A549 (cell line): Measurements from ENCODE around the gene RPTOR. TPM values are rescaled to one million over a fixed set of nuclear protein-coding genes. Genes with fewer than 3 reads are reported as not detected.

Source experiments
- ATAC-seq, 2 experiments: fragments of 200-7000 bp in 1 of 2; fragments of >200 bp in 1 of 2; cut with Nextera tagmentation in 1 of 2; cut with Tn5 transposase in 1 of 2; 3 replicates each; pipeline versions ENCODE4 v1.8.0 to v1.9.1; 2018 to 2020; ENCODE audit warnings: mild to moderate bottlenecking in 1 of 2, moderate library complexity in 1 of 2
- CTCF ChIA-PET: fragments of 300-600 bp; sonication (Branson Sonifier 250); formaldehyde crosslinking; extraction: SDS; loops from one replicate; lab custom pipeline; 2021; ENCODE audit warnings: antibody characterized with exemption, inconsistent platforms; lab: Yijun Ruan, JAX
- POLR2A ChIA-PET: fragments of 350-600 bp; formaldehyde crosslinking; extraction: SDS; loops from one replicate; lab custom pipeline; 2021; ENCODE audit warnings: antibody characterized with exemption, inconsistent platforms; lab: Yijun Ruan, JAX
- DNase-seq, 2 experiments: peaks; one replicate each; pipeline versions ENCODE4 v3.0.0 to v3.0.0-alpha.2; 2011 to 2016; ENCODE audit warnings: low read depth in 1 of 2, low spot score in 1 of 2
- FAIRE-seq: peaks from 2 replicates; lab custom pipeline; 2011; peaks lifted over from hg19 to GRCh38; lab: Jason Lieb, UNC
- H3K27ac ChIP-seq, 2 experiments: fragments of >200 bp; sonication (Bioruptor Twin); formaldehyde crosslinking; 3 replicates each; pipeline ENCODE4 v1.5.1; 2016 to 2017
- H3K4me1 ChIP-seq: fragments of >200 bp; sonication (Bioruptor Twin); formaldehyde crosslinking; 3 replicates; pipeline ENCODE4 v1.6.1; 2016
- H3K4me2 ChIP-seq: fragments of >200 bp; sonication (Bioruptor Twin); formaldehyde crosslinking; 3 replicates; pipeline ENCODE4 v1.6.1; 2016
- H3K4me3 ChIP-seq: fragments of >200 bp; sonication (Bioruptor Twin); formaldehyde crosslinking; 3 replicates; pipeline ENCODE4 v1.5.1; 2016
- H3K9me3 ChIP-seq: fragments of >200 bp; sonication (Bioruptor Twin); formaldehyde crosslinking; 3 replicates; pipeline ENCODE4 v1.6.1; 2016
- ATOH8 ChIP-seq: fragments of 250-450 bp; sonication (Bioruptor Pico); IDR thresholded peaks from 2 replicates; pipeline ENCODE4 v1.5.0; 2020; ENCODE audit warnings: low read depth, mild to moderate bottlenecking, moderate library complexity
- BCL3 ChIP-seq: fragments of >200 bp; sonication (Bioruptor Twin); formaldehyde crosslinking; IDR thresholded peaks from 3 replicates; pipeline ENCODE4 v1.6.1; 2016
- BHLHE40 ChIP-seq: IDR thresholded peaks from 2 replicates; pipeline ENCODE4 v1.6.1; 2012; ENCODE audit warnings: low read depth, low read length, inconsistent platforms
- CBX8 ChIP-seq: fragments of 200-600 bp; sonication (generic); IDR thresholded peaks from 2 replicates; pipeline ENCODE4 v1.6.1; 2016
- CEBPB ChIP-seq, 2 experiments: fragments of >200 bp in 1 of 2; sonication (Bioruptor Twin) in 1 of 2; formaldehyde crosslinking in 1 of 2; IDR thresholded peaks; 2 replicates each; pipeline ENCODE4 v1.6.1; 2012 to 2016
- EHF ChIP-seq: fragments of 250-450 bp; sonication (Bioruptor Pico); IDR thresholded peaks from 2 replicates; pipeline ENCODE4 v1.5.0; 2020; ENCODE audit warnings: mild to moderate bottlenecking
- ELK1 ChIP-seq: fragments of 150-350 bp; IDR thresholded peaks from 2 replicates; pipeline ENCODE4 v1.6.1; 2014; ENCODE audit warnings: low read depth, mild to moderate bottlenecking, low read length
- ESRRA ChIP-seq: fragments of 150-350 bp; IDR thresholded peaks from 2 replicates; pipeline ENCODE4 v1.6.1; 2014; ENCODE audit warnings: mild to moderate bottlenecking, low read length, borderline replicate concordance
- FOSB ChIP-seq: fragments of 250-450 bp; sonication (Bioruptor Pico); IDR thresholded peaks from 2 replicates; pipeline ENCODE4 v1.5.0; 2020; ENCODE audit warnings: mild to moderate bottlenecking, moderate library complexity
- FOSL2 ChIP-seq, 2 experiments: fragments of 450-650 bp in 1 of 2; fragments of >200 bp in 1 of 2; sonication (Bioruptor Twin) in 1 of 2; formaldehyde crosslinking; IDR thresholded peaks; 2 replicates each; pipeline versions ENCODE4 v1.5.0 to v1.6.1; 2016 to 2020; ENCODE audit warnings: mild to moderate bottlenecking in 1 of 2, moderate library complexity in 1 of 2
- FOXS1 ChIP-seq: fragments of 250-450 bp; sonication (Bioruptor Pico); IDR thresholded peaks from 2 replicates; pipeline ENCODE4 v1.5.0; 2020; ENCODE audit warnings: mild to moderate bottlenecking, moderate library complexity
- HEYL ChIP-seq: fragments of 250-450 bp; sonication (Bioruptor Pico); IDR thresholded peaks from 2 replicates; pipeline ENCODE4 v1.8.0; 2021; ENCODE audit warnings: mild to moderate bottlenecking, moderate library complexity
- HOXB13 ChIP-seq: fragments of 250-450 bp; sonication (Bioruptor Pico); IDR thresholded peaks from 2 replicates; pipeline ENCODE4 v1.5.0; 2020; ENCODE audit warnings: low read depth, mild to moderate bottlenecking, moderate library complexity
- HOXB5 ChIP-seq: fragments of 250-450 bp; sonication (Bioruptor Pico); IDR thresholded peaks from 2 replicates; pipeline ENCODE4 v1.5.0; 2020; ENCODE audit warnings: mild to moderate bottlenecking, moderate library complexity
- JUNB ChIP-seq: fragments of >200 bp; sonication (Bioruptor Twin); formaldehyde crosslinking; IDR thresholded peaks from 2 replicates; pipeline ENCODE4 v1.6.1; 2016
- KDM5A ChIP-seq: fragments of 200-600 bp; sonication (generic); IDR thresholded peaks from 2 replicates; pipeline ENCODE4 v1.6.1; 2016; ENCODE audit warnings: antibody characterized with exemption, mild to moderate bottlenecking
- MAFK ChIP-seq: fragments of 450-650 bp; IDR thresholded peaks from 2 replicates; pipeline ENCODE4 v1.6.1; 2014; ENCODE audit not compliant: partially characterized antibody
- PBX3 ChIP-seq: IDR thresholded peaks from 2 replicates; pipeline ENCODE4 v1.6.1; 2012
- PHF8 ChIP-seq: fragments of 200-600 bp; sonication (generic); IDR thresholded peaks from 2 replicates; pipeline ENCODE4 v1.6.1; 2016; ENCODE audit warnings: low read depth, mild to moderate bottlenecking, antibody characterized with exemption, moderate library complexity, borderline replicate concordance
- POLR2AphosphoS2 ChIP-seq: conservative IDR thresholded peaks from 2 replicates; pipeline ENCODE4 v1.6.1; 2012; ENCODE audit warnings: low read length, improper control_type of control experiment, inconsistent platforms
- ZNF302 ChIP-seq: fragments of 250-450 bp; sonication (Bioruptor Pico); IDR thresholded peaks from 2 replicates; pipeline ENCODE4 v1.9.0; 2021; ENCODE audit warnings: inconsistent platforms, mild to moderate bottlenecking, moderate library complexity
- WGBS: methylation state at CpG from one replicate; pipeline ENCODE4 v1.1.6; 2017; ENCODE audit errors: missing lambda C conversion rate; 5-methylcytosine and 5-hydroxymethylcytosine counted together
- polyA plus RNA-seq, 4 experiments: library from polyadenylated mRNA; depleted of rRNA in 3 of 4; stranded (reverse); fragments of >200 nt; fragmentation: RNase III in 1 of 4; extraction: RNeasy Plus Mini Kit Qiagen cat#74134 plus additional on column Dnase treatment in 1 of 4; gene quantifications; 2 replicates in 3 of 4; 3 replicates in 1 of 4; pipeline ENCODE4 v1.2.3, GENCODE V29; 2011 to 2017
- TF ChIP-seq, protein P1 (sequence below): fragments of >200 bp; sonication (Bioruptor Twin); formaldehyde crosslinking; IDR thresholded peaks from 3 replicates; pipeline ENCODE4 v1.5.1; 2016
- TF ChIP-seq, protein P2 (sequence below): IDR thresholded peaks from 2 replicates; pipeline ENCODE4 v1.6.1; 2012; ENCODE audit warnings: low read depth, borderline replicate concordance
- TF ChIP-seq, protein P3 (sequence below): IDR thresholded peaks from 2 replicates; pipeline ENCODE4 v1.6.1; 2012

RPTOR gene
- polyA plus RNA-seq, 2 of the 4 experiments (the other 2 are of a cell fraction) = 10.8 to 27.1 TPM

DNA sequence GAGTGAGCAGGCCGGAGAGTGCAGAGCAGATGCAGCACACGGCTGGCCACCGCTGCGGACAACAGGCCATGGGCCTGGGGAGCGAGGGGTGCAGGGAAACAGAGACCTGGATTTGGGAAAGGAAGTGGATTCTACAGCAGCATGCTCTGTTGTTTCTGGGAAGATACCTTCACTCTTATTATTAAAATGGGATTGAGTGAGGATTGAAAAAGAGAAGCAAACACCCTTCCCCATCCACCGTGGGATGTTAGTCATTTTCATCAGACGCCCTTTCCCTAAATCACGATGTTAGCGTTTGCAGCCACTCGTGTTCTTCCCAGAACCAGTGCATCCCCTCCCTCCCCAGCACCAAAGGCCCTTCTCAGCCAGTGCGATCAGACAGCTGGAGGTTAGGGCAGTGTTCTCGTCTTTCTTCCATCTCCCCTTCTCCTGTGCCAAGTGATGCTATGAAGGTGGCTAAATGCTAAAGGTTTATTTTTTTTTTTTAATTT is 250.5 kb downstream of the RPTOR start:
- ATAC-seq = no peak
- Histone ChIP-seq H3K4me2 (no peak overlapping the region), H3K27ac (no peak overlapping the region; a peak in 1 of 6 replicates), H3K4me1 (peaks cover 42% of the 10 kb centered on the region), H3K9me3 (no peaks in the 10 kb centered on the region), H3K4me3 (no peak overlapping the region)
- ChIA-PET POLR2A (no interaction called here), CTCF (interaction anchor here (1.2 to 1.6 kb wide), 2 partner anchors 24 to 38 kb away, joined by 3 read pairs; no protein-coding TSS in a partner anchor)
- DNase-seq = no peak
- FAIRE-seq = no peak
- TF ChIP-seq POLR2AphosphoS2 (no peak), CBX8 (no peak), HOXB5 (no peak), BCL3 (no peak), ZNF302 (CRISPR knock-in tag) (no peak), HOXB13 (CRISPR knock-in tag) (no peak), PHF8 (no peak), ATOH8 (CRISPR knock-in tag) (no peak), FOSB (no peak), ESRRA (no peak), ELK1 (no peak), BHLHE40 (no peak), HEYL (no peak), JUNB (no peak), FOSL2 (IDR thresholded peaks at IDR 0.05) (no peak), FOSL2 (CRISPR knock-in tag; IDR thresholded peaks at IDR 0.05) (no peak), CEBPB (IDR thresholded peaks at IDR 0.05) (no peak)
- TF ChIP-seq, protein P1, sequence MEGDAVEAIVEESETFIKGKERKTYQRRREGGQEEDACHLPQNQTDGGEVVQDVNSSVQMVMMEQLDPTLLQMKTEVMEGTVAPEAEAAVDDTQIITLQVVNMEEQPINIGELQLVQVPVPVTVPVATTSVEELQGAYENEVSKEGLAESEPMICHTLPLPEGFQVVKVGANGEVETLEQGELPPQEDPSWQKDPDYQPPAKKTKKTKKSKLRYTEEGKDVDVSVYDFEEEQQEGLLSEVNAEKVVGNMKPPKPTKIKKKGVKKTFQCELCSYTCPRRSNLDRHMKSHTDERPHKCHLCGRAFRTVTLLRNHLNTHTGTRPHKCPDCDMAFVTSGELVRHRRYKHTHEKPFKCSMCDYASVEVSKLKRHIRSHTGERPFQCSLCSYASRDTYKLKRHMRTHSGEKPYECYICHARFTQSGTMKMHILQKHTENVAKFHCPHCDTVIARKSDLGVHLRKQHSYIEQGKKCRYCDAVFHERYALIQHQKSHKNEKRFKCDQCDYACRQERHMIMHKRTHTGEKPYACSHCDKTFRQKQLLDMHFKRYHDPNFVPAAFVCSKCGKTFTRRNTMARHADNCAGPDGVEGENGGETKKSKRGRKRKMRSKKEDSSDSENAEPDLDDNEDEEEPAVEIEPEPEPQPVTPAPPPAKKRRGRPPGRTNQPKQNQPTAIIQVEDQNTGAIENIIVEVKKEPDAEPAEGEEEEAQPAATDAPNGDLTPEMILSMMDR = no peak
- TF ChIP-seq, protein P2, sequence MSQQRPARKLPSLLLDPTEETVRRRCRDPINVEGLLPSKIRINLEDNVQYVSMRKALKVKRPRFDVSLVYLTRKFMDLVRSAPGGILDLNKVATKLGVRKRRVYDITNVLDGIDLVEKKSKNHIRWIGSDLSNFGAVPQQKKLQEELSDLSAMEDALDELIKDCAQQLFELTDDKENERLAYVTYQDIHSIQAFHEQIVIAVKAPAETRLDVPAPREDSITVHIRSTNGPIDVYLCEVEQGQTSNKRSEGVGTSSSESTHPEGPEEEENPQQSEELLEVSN = no peak
- TF ChIP-seq, all 56 proteins: peak for 0
- WGBS = 93% methylated on average over 12 of the region's 12 CpGs

GRCh38 chr17:80795754-80796153 is 251.1 kb downstream of the RPTOR start:
- no peak for ATAC-seq
- Histone ChIP-seq H3K4me2 (no peak overlapping the region), H3K9me3 (no peaks in the 10 kb centered on the region), H3K4me1 (peaks cover 36% of the 10 kb centered on the region), H3K4me3 (no peak overlapping the region), H3K27ac (no peak overlapping the region)
- ChIA-PET CTCF (interaction anchor here (1.6 kb wide), 1 partner anchor 37 kb away, joined by 3 read pairs; no protein-coding TSS in a partner anchor), POLR2A (no interaction called here)
- 90% methylated on average over 14 of the region's 14 CpGs for WGBS
- no peak for FAIRE-seq
- TF ChIP-seq, protein P1 = no peak
- TF ChIP-seq KDM5A (no peak), FOXS1 (no peak), EHF (CRISPR knock-in tag) (no peak), MAFK (peak; percentile 48), PBX3 (no peak), FOSB (no peak)
- TF ChIP-seq, protein P3, sequence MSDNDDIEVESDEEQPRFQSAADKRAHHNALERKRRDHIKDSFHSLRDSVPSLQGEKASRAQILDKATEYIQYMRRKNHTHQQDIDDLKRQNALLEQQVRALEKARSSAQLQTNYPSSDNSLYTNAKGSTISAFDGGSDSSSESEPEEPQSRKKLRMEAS = no peak
- DNase-seq = no peak
